ENCODE data around the gene TMEM270.
"Not testable (repeated sequence)": the region's sequence is repeated elsewhere in the genome, so short reads cannot be mapped to it uniquely, and the experiment has no call there.

TMEM270 gene

GRCh38 chr7:73858807-73859206 lies 2.2 kb upstream of the TMEM270 start:
- DNase-seq (ENCODE audit: low read depth in 2 of 2), result no peak

- no peak for DNase-seq (ENCODE audit: low read depth in 2 of 2)
Observed at GRCh38 chr7:73861305-73861704, 346 bp downstream of the TMEM270 start.

DNA sequence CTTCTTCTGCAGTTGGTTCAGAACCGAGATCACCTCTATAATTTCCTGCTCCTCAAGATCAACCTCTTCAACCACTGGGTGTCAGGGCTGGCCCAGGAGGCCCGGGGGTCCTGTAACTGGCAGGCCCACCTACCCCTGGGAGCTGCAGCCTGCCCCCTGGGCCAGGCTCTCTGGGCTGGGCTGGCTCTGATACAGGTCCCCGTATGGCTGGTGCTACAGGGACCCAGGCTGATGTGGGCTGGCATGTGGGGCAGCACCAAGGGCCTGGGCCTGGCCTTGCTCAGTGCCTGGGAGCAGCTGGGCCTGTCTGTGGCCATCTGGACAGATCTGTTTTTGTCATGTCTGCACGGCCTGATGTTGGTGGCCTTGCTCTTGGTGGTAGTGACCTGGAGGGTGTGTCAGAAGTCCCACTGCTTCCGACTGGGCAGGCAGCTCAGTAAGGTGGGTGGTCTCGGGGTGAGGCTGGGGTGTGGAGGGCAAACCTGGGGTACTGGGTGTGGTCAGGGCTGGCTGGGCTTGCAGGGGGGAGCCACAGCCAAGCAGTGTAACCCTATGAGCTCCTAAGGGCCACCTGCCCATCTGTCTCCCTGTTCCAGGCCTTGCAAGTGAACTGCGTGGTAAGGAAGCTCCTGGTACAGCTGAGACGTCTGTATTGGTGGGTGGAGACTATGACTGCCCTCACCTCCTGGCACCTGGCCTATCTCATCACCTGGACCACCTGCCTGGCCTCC lies 4.2 kb downstream of the TMEM270 start:
- no peak for DNase-seq (ENCODE audit: low read depth in 2 of 2)

GRCh38 chr7:73865738-73866445 lies 4.9 kb downstream of the TMEM270 start:
- no peak for DNase-seq (ENCODE audit: low read depth in 2 of 2)

- DNase-seq (ENCODE audit: low read depth in 2 of 2), result no peak
Observed at GRCh38 chr7:73866446-73866767, 5.4 kb downstream of the TMEM270 start.

GRCh38 chr7:73869011-73869798 lies 8.2 kb downstream of the TMEM270 start:
- DNase-seq (ENCODE audit: low read depth in 2 of 2), result no peak

GRCh38 chr7:73870041-73870492 lies 9.1 kb downstream of the TMEM270 start:
- no peak for DNase-seq (ENCODE audit: low read depth in 2 of 2)

DNA sequence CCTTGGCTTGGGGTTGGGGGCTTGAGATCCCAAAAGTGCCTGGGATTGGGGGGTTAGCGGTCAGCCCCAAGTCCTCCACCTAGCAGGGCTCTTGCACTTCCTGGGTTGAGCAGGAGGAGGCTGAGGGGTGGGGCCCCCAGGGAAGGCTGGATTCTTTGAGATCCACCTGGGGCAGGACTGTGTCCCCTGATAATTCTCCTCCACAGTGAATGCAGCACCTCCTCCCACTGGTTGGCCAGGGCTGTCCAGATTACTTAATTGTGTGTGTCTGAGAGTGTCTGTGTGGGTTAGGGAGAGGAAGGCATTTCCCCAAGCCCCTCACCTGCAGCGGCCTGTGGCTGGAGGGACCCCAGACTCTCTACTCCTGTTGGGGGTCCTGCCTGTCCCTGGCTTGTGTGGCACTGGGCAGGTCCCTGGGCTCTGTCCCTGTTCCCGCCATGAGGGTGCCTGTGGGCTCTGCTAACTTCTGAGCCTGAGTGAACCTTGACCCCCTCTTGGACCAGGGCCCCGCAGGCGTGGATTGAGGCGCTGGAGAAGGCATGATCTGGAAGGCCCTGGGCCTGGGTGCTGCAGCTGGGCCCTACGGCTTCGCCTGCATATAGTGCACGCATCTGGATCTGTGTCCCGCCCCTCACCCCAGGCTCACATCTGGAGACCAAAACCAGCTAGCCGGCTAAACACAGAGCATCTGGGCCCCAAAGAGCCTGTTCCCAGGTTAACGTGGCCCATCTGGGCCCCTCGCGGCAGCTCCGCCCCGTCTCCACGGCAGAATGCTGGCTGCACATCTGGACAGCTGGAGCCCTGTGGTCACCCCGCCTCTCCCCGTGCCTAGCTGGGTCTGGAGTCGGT lies 10.4 kb downstream of the TMEM270 start:
- DNase-seq (ENCODE audit: low read depth in 2 of 2), result no peak

- no peak for DNase-seq (ENCODE audit: low read depth in 2 of 2)
Observed at GRCh38 chr7:73872056-73872908, 11.3 kb downstream of the TMEM270 start.

DNA sequence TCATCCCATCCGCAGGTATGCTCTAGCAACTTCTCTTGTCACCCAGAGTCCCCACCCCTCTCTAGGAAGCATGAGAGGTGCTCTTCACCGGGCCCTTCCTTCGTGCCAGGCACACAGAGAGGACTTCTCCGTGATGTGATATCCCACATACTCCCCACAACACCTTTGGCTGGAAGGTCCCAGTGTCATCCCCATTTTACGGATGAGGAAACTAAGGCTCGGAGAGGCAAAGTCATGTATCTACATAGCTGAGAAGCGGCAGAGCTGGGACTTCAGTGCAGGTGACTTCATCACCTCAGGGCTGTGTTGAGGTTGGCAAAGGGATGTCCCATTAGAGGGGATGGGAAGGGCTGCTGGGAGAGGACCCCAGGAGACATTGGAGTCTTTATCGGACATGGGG lies 15.4 kb downstream of the TMEM270 start:
- DNase-seq (ENCODE audit: low read depth in 2 of 2), result no peak

- no peak for DNase-seq (ENCODE audit: low read depth in 2 of 2)
Observed at GRCh38 chr7:73876973-73877372, 16.0 kb downstream of the TMEM270 start.

GRCh38 chr7:73879977-73880681 lies 19.2 kb downstream of the TMEM270 start:
- no peak for DNase-seq (ENCODE audit: low read depth in 2 of 2)

DNA sequence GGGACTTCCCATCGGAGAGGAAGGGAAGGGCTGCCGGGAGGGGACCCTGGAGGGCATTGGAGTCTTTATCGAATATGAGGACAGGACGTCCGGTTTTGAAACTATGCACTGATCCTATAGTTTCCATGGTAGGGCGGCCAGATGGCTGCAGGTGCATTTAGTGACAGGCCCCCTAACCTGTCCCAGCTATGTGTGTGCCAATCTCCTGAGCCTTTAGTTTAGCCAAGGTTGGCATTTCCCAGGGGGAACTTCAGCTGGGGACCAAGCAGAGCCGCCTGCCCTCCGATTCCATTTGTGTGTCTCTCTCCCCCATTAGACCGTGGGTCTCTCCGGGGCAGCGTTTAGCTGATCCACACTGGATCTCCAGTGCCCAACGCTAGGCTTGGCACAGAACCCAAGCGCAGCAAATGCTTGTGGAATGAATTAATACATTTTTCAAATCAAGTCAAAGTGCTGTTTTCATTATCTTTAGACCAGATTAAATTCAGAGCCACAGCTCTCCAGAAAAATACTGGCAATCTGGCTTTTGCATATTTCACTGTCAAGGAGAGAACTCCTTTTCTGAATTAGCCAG lies 19.9 kb downstream of the TMEM270 start:
- no peak for DNase-seq (ENCODE audit: low read depth in 2 of 2)

- no peak for DNase-seq (ENCODE audit: low read depth in 2 of 2)
Observed at GRCh38 chr7:73881352-73882046, 20.5 kb downstream of the TMEM270 start.

DNA sequence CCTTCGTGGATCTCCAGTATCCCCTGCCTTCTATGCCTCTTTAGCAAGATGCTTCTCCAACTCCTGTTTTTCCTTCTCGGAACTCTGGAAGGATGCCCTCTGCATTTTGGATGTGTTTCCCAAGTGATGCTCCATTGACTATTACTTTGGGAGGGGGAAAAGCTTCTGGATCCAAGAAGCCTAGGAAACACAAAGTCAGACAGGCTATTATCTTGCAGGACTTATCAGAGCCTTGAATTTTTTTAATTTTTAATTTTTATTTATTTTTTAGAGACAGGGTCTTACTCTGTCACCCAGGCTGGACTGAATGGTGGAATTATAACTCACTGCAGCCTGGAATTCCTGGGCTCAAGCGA lies 21.1 kb downstream of the TMEM270 start:
- no peak for DNase-seq (ENCODE audit: low read depth in 2 of 2)

DNA sequence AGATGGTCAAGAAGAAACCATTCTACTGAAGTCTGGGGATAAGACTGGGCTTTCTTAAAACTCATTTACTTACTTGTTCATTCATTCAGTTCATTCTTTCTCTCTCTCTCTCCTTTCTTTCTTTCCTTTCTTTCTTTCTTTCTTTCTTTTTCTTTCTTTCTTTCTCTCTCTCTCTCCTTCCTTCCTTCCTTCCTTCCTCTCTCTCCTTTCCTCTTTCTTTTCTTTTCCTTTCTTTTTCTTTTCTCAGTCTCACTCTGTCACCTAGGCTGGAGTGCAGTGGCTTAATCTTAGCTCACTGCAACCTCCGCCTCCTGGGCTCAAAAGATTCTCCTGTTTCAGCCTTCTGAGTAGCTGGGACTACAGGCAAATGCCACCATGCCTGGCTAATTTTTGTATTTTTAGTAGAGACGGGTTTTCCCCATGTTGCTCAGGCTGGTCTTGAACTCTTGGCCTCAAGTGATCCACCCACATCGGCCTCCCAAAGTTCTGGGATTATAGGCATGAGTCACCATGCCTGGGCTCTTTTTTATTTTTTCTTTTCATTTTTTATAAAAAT lies 24.0 kb downstream of the TMEM270 start:
- not testable (repeated sequence) for DNase-seq (ENCODE audit: low read depth in 2 of 2)

GRCh38 chr7:73885433-73885974 lies 24.5 kb downstream of the TMEM270 start:
- DNase-seq (ENCODE audit: low read depth in 2 of 2), result no peak

GRCh38 chr7:73885975-73886798 lies 25.2 kb downstream of the TMEM270 start:
- no peak for DNase-seq (ENCODE audit: low read depth in 2 of 2)

Measured in activated CD8-positive, alpha-beta memory T cell treated with anti-CD3 and anti-CD28 coated beads for 4 hours (primary cell).